Measurements from ENCODE around the gene MTHFSD.

MTHFSD gene

GRCh38 chr16:86573646-86574508 lies 18.8 kb upstream of the MTHFSD start:
- peaks cover 65% of the 10 kb centered on the region for H3K36me3 ChIP-seq (ENCODE audit: insufficient read depth, low read length)

DNA sequence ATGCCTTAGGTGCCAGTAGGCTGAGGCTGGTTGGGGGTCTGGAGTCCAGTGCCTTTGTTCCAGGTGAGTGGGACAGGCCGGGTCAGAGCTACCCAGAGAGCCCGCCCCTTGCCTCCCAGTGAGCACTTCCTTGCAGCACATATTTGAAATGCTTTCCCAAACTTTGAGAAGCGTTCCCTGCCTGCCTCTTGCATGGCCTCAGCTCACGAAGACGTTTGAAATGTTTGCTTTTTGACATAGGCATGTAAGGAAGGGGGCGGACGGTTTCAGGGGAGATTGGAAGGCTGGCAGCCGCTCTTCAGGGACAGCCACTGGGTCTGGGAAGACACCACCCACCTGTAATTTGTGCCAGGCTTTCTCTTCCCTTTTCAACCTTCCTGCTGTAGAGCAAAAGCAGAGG lies 18.2 kb upstream of the MTHFSD start:
- Histone ChIP-seq H3K4me1 (ENCODE audit: control insufficient read depth, insufficient read depth, low read length) (peaks cover 65% of the 10 kb centered on the region), H3K9me3 (replicated peaks; ENCODE audit: low read length) (no peaks in the 10 kb centered on the region), H3K4me2 (ENCODE audit: low read length) (peak overlapping the region; percentile 90), H3K4me3 (ENCODE audit: low read length) (peak overlapping the region; percentile 90), H3K27me3 (ENCODE audit: control insufficient read depth, insufficient read depth, low read length) (no peaks in the 10 kb centered on the region), H3K36me3 (ENCODE audit: insufficient read depth, low read length) (peaks cover 70% of the 10 kb centered on the region), H3K9ac (ENCODE audit: low read depth, low read length) (peak overlapping the region; percentile 98)

More at GRCh38 chr16:86573646-86574508, 18.8 kb upstream of the MTHFSD start:
- Histone ChIP-seq H3K27me3 (ENCODE audit: control insufficient read depth, insufficient read depth, low read length) (no peaks in the 10 kb centered on the region), H3K9me3 (replicated peaks; ENCODE audit: low read length) (no peaks in the 10 kb centered on the region), H3K4me1 (ENCODE audit: control insufficient read depth, insufficient read depth, low read length) (peaks cover 71% of the 10 kb centered on the region), H3K9ac (ENCODE audit: low read depth, low read length) (peak overlapping the region; percentile 98), H3K4me2 (ENCODE audit: low read length) (peak overlapping the region; percentile 90), H3K4me3 (ENCODE audit: low read length) (peak overlapping the region; percentile 90)

DNA sequence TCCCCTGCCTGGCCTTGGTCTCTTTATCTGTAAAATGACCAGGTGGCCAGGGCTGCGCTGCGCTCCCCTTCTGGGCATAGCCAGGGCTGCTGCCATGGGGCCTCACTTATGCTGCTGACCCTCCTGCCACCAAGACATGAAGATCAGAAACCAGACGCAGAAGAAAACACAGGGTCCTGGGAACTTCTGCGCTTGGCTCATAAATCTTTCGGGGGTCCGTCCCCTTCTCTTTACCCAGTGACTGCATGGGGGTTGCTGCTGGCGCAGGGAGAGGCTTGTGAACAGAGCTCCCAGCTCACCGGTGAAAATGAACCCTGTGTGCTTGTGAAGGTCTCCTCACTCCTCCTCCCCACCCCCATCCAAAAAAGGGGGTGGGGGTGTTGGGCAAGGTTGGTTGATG lies 17.6 kb upstream of the MTHFSD start:
- no peaks in the 10 kb centered on the region for H3K9me3 ChIP-seq (replicated peaks; ENCODE audit: low read length)
- H3K27me3 ChIP-seq (ENCODE audit: control insufficient read depth, insufficient read depth, low read length): no peaks in the 10 kb centered on the region
- H3K9ac ChIP-seq (ENCODE audit: low read depth, low read length): peak overlapping the region; percentile 98
- H3K4me3 ChIP-seq (ENCODE audit: low read length): peak overlapping the region; percentile 90
- H3K36me3 ChIP-seq (ENCODE audit: insufficient read depth, low read length): peaks cover 70% of the 10 kb centered on the region
- peak overlapping the region; percentile 90 for H3K4me2 ChIP-seq (ENCODE audit: low read length)
- peaks cover 59% of the 10 kb centered on the region for H3K4me1 ChIP-seq (ENCODE audit: control insufficient read depth, insufficient read depth, low read length)

- no peaks in the 10 kb centered on the region for H3K9me3 ChIP-seq (replicated peaks; ENCODE audit: low read length)
- peak overlapping the region; percentile 90 for H3K4me3 ChIP-seq (ENCODE audit: low read length)
- no peaks in the 10 kb centered on the region for H3K27me3 ChIP-seq (ENCODE audit: control insufficient read depth, insufficient read depth, low read length)
- peak overlapping the region; percentile 90 for H3K4me2 ChIP-seq (ENCODE audit: low read length)
- peaks cover 70% of the 10 kb centered on the region for H3K36me3 ChIP-seq (ENCODE audit: insufficient read depth, low read length)
- H3K4me1 ChIP-seq (ENCODE audit: control insufficient read depth, insufficient read depth, low read length): peaks cover 53% of the 10 kb centered on the region
- peak overlapping the region; percentile 98 for H3K9ac ChIP-seq (ENCODE audit: low read depth, low read length)
Observed at GRCh38 chr16:86572041-86572521, 17.0 kb upstream of the MTHFSD start.

- no peaks in the 10 kb centered on the region for H3K27me3 ChIP-seq (ENCODE audit: control insufficient read depth, insufficient read depth, low read length)
- peak overlapping the region; percentile 90 for H3K4me3 ChIP-seq (ENCODE audit: low read length)
- H3K9ac ChIP-seq (ENCODE audit: low read depth, low read length): peak overlapping the region; percentile 98
- peaks cover 70% of the 10 kb centered on the region for H3K36me3 ChIP-seq (ENCODE audit: insufficient read depth, low read length)
- peaks cover 48% of the 10 kb centered on the region for H3K4me1 ChIP-seq (ENCODE audit: control insufficient read depth, insufficient read depth, low read length)
- H3K9me3 ChIP-seq (replicated peaks; ENCODE audit: low read length): no peaks in the 10 kb centered on the region
- peak overlapping the region; percentile 90 for H3K4me2 ChIP-seq (ENCODE audit: low read length)
Observed at GRCh38 chr16:86571530-86571915, 16.5 kb upstream of the MTHFSD start.

DNA sequence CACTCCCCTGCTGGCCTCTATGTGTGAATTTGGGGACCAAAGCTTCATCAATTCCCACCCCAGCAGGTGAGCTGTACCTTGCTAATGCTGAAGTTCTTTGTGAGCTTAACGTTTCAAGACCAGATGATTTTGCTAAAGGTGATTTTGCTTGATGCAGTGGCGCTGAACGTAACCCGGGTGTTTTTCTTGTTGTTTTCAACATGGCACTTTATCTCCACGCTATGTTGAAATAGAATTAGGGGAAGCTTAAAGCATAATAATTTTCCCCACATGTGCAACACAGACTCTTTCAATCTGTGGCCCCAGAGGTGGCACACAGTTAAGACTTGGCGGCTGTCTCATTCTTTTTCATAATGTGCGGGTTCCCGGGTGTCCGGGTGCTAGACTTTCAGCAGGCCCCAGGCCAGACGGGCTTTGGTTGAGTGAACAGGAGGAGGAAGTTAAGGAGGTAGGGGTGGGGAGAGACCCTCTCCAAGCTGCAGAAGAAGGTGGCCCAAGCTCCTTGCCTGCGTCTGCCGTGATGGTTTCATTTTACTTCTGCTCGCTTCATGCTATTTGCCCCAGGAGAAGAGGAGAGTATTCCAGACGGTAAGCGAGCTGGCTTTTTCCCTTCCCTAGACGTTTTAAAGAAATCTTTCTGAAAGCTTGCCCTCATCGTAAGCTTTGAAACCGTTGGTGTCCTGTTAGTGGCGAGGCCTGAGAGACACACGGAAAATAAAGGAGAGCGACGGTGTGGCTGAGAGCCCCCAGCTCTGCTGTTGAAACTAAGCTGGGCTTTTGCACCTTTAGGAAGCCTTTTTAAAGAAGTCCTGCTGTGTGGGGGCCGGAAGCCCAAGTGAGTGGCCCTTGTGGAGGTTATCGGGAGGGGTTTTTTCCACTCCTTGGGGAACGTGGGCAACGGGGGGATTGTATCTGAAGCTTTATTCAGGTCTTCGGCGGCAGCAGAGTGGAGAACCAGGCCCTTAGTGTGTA lies 15.8 kb upstream of the MTHFSD start:
- peak overlapping the region; percentile 98 for H3K9ac ChIP-seq (ENCODE audit: low read depth, low read length)
- peaks cover 66% of the 10 kb centered on the region for H3K36me3 ChIP-seq (ENCODE audit: insufficient read depth, low read length)

GRCh38 chr16:86569701-86570447 lies 14.8 kb upstream of the MTHFSD start:
- H3K4me1 ChIP-seq (ENCODE audit: control insufficient read depth, insufficient read depth, low read length): peaks cover 52% of the 10 kb centered on the region
- H3K9ac ChIP-seq (ENCODE audit: low read depth, low read length): peak overlapping the region; percentile 98
- H3K9me3 ChIP-seq (replicated peaks; ENCODE audit: low read length): no peaks in the 10 kb centered on the region
- peak overlapping the region; percentile 90 for H3K4me3 ChIP-seq (ENCODE audit: low read length)
- peak overlapping the region; percentile 90 for H3K4me2 ChIP-seq (ENCODE audit: low read length)
- peaks cover 63% of the 10 kb centered on the region for H3K36me3 ChIP-seq (ENCODE audit: insufficient read depth, low read length)
- H3K27me3 ChIP-seq (ENCODE audit: control insufficient read depth, insufficient read depth, low read length): no peaks in the 10 kb centered on the region

More for the DNA sequence above, 15.8 kb upstream of the MTHFSD start:
- Histone ChIP-seq H3K4me3 (ENCODE audit: low read length) (peak overlapping the region; percentile 90), H3K4me2 (ENCODE audit: low read length) (peak overlapping the region; percentile 90), H3K4me1 (ENCODE audit: control insufficient read depth, insufficient read depth, low read length) (peaks cover 49% of the 10 kb centered on the region), H3K9me3 (replicated peaks; ENCODE audit: low read length) (no peaks in the 10 kb centered on the region), H3K27me3 (ENCODE audit: control insufficient read depth, insufficient read depth, low read length) (no peaks in the 10 kb centered on the region)

DNA sequence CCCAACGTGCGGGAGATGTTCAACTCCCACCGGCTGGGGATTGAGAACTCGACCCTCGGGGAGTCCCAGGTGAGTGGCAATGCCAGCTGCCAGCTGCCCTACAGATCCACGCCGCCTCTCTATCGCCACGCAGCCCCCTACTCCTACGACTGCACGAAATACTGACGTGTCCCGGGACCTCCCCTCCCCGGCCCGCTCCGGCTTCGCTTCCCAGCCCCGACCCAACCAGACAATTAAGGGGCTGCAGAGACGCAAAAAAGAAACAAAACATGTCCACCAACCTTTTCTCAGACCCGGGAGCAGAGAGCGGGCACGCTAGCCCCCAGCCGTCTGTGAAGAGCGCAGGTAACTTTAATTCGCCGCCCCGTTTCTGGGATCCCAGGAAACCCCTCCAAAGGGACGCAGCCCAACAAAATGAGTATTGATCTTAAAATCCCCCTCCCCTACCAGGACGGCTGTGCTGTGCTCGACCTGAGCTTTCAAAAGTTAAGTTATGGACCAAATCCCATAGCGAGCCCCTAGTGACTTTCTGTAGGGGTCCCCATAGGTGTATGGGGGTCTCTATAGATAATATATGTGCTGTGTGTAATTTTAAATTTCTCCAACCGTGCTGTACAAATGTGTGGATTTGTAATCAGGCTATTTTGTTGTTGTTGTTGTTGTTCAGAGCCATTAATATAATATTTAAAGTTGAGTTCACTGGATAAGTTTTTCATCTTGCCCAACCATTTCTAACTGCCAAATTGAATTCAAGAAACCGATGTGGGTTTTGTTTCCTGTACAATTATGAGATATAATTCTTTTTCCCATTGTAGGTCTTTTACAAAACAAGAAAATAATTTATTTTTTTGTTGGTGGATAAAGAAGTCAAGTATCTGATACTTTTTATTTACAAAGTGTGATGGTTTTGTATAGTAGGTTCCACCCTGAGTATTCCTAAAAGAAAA lies 13.9 kb upstream of the MTHFSD start:
- H3K4me3 ChIP-seq (ENCODE audit: low read length): peak overlapping the region; percentile 90
- peaks cover 54% of the 10 kb centered on the region for H3K36me3 ChIP-seq (ENCODE audit: insufficient read depth, low read length)
- peak overlapping the region; percentile 98 for H3K9ac ChIP-seq (ENCODE audit: low read depth, low read length)
- H3K4me2 ChIP-seq (ENCODE audit: low read length): peak overlapping the region; percentile 90
- peaks cover 52% of the 10 kb centered on the region for H3K4me1 ChIP-seq (ENCODE audit: control insufficient read depth, insufficient read depth, low read length)
- H3K9me3 ChIP-seq (replicated peaks; ENCODE audit: low read length): no peaks in the 10 kb centered on the region
- H3K27me3 ChIP-seq (ENCODE audit: control insufficient read depth, insufficient read depth, low read length): no peaks in the 10 kb centered on the region

GRCh38 chr16:86567701-86568581 lies 12.9 kb upstream of the MTHFSD start:
- Histone ChIP-seq H3K9me3 (replicated peaks; ENCODE audit: low read length) (no peaks in the 10 kb centered on the region), H3K9ac (ENCODE audit: low read depth, low read length) (peak overlapping the region; percentile 98), H3K36me3 (ENCODE audit: insufficient read depth, low read length) (peaks cover 45% of the 10 kb centered on the region), H3K4me2 (ENCODE audit: low read length) (peak overlapping the region; percentile 90), H3K27me3 (ENCODE audit: control insufficient read depth, insufficient read depth, low read length) (no peaks in the 10 kb centered on the region), H3K4me3 (ENCODE audit: low read length) (peak overlapping the region; percentile 90), H3K4me1 (ENCODE audit: control insufficient read depth, insufficient read depth, low read length) (peaks cover 47% of the 10 kb centered on the region)
